ENCODE data around the gene REXO1. TPM values are rescaled to one million over a fixed set of nuclear protein-coding genes. Genes with fewer than 3 reads are reported as not detected.

The REXO1 gene
- total and polyA plus RNA-seq, 5 experiments from 2014 or later, result 2.7 to 86.2 (median 6.8) TPM

DNA sequence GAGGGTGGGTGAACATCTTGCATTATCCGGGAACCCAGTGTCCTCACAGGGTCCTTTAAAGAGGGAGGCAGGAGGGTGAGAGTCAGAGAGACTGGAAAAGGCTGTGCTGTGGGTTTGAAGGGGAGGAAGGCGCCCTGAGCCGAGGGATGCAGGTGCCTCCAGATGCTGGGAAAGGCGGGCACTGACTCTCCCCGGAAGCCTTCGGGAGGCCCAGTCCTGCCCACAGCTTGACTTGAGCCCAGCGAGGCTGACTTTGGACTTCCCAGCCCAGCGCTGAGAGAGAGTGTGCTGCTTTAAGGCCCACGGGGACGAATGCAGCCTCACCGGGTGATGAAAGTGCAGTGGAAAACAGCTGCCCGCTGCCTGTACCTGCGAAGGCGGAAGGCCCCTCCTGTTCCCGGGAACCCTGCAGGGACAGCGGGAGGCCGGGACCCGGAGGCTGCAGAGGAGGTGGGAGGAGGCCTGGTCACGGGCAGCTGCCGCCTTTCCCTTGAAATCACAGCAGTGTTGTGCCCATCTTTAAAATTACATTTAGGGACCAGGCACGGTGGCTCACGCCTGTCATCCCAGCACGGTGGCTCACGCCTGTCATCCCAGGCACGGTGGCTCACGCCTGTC, 16.1 kb downstream of the REXO1 start:
- H3K36me3 Mint-ChIP-seq, result peaks cover 0 to 33% (median 0%) of the 10 kb centered on the region in 3 donors
- POLR2A ChIA-PET, result interaction anchor here (0.6 to 1.0 kb wide), 3 partner anchors 15 to 291 kb away, joined by 3 to 4 read pairs (median 4); no protein-coding TSS in a partner anchor
- no peaks in the 10 kb centered on the region for H3K27me3 Mint-ChIP-seq
- DNase-seq (no peak), ATAC-seq (no peak)
- H3K9me3 Mint-ChIP-seq, result no peaks in the 10 kb centered on the region
- H3K27ac Mint-ChIP-seq, result no peak overlapping the region
- no peak overlapping the region for H3K4me3 Mint-ChIP-seq
- peaks cover 8 to 32% (median 11%) of the 10 kb centered on the region in 4 donors for H3K4me1 Mint-ChIP-seq

DNA sequence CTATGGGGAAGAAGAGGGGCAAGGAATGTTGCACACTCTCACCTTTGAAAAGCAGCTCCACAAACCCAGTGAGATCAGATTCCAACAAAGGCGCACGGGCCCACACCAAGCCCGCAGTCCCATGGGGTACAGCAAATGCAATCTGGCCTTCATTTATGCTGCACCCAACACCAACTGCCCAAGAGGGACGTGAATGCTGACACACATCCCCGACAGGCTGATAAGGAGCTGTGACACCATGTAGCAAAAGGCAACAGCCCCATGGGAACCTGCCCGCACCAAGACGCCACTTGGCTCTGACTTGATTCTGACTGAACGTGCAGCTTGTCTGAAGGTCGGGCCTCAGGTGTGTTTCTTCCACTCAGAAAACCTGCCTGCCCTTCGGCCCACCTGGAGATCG, 17.3 kb downstream of the REXO1 start:
- Mint-ChIP-seq H3K4me3 (no peak overlapping the region), H3K9me3 (no peaks in the 10 kb centered on the region), H3K4me1 (peaks cover 7 to 29% (median 9%) of the 10 kb centered on the region in 4 donors), H3K27ac (peak overlapping the region in 1 of 10 donors; percentile 39), H3K27me3 (no peaks in the 10 kb centered on the region), H3K36me3 (peaks cover 0 to 40% (median 0%) of the 10 kb centered on the region in 3 donors)
- POLR2A ChIA-PET, result interaction anchor here (0.6 kb wide), 1 partner anchor 19 kb away, joined by 3 read pairs; no protein-coding TSS in a partner anchor
- no peak for DNase-seq
- ATAC-seq, result no peak

DNA sequence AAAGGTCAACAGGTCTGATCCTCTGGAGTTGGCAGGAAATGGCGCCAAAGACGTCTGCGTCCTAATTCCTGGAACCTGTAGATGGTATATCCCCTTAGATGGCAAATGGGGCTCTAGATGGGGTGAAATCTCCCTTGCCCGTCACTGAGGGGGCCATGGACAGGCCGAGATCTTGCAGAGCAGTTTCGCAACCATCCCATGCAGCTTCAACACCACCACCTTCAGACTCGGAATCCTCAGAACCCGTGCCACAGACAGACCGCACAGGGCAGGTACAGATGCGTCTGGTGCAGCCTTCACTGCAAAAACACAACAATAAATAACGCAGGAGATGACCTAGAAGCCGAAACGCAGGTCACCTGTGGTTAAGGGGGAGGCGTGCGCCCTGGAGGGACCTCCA, 17.7 kb downstream of the REXO1 start:
- Mint-ChIP-seq H3K4me1 (peaks cover 6 to 29% (median 9%) of the 10 kb centered on the region in 4 donors), H3K4me3 (no peak overlapping the region), H3K27me3 (no peaks in the 10 kb centered on the region), H3K9me3 (no peaks in the 10 kb centered on the region), H3K36me3 (peaks cover 0 to 43% (median 0%) of the 10 kb centered on the region in 3 donors), H3K27ac (peak overlapping the region in 1 of 10 donors; percentile 39)
- POLR2A ChIA-PET, result interaction anchor here (0.6 kb wide), 1 partner anchor 20 kb away, joined by 3 read pairs; no protein-coding TSS in a partner anchor
- ATAC-seq (no peak), DNase-seq (no peak)

DNA sequence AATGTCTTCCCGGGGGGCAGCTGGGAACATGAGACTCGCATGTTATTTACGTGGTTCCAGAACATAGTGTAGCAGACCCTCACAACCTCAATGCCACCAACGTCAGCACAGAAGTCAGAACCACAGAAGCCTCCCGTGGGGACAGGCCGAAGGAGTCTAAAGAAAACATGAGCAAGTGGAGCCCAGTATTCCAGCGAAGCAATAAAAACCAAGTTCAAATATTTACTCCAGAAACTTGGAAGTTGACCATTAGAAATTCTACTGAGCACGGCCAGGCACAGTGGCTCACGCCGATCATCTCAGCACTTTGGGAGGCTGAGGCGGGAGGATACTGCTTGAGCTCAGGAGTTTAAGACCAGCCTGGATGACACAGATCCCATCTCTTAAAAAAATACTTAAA, 18.3 kb downstream of the REXO1 start:
- Mint-ChIP-seq H3K4me3 (no peak overlapping the region), H3K27ac (peak overlapping the region in 2 of 10 donors; percentile 9 to 27), H3K36me3 (peaks cover 0 to 47% (median 0%) of the 10 kb centered on the region in 3 donors), H3K4me1 (peaks cover 4 to 27% (median 8%) of the 10 kb centered on the region in 4 donors), H3K9me3 (no peaks in the 10 kb centered on the region), H3K27me3 (no peaks in the 10 kb centered on the region)
- no peak for ATAC-seq
- POLR2A ChIA-PET, result interaction anchor here (0.5 kb wide), 1 partner anchor 154 kb away, joined by 3 read pairs; no protein-coding TSS in a partner anchor
- no peak for DNase-seq

DNA sequence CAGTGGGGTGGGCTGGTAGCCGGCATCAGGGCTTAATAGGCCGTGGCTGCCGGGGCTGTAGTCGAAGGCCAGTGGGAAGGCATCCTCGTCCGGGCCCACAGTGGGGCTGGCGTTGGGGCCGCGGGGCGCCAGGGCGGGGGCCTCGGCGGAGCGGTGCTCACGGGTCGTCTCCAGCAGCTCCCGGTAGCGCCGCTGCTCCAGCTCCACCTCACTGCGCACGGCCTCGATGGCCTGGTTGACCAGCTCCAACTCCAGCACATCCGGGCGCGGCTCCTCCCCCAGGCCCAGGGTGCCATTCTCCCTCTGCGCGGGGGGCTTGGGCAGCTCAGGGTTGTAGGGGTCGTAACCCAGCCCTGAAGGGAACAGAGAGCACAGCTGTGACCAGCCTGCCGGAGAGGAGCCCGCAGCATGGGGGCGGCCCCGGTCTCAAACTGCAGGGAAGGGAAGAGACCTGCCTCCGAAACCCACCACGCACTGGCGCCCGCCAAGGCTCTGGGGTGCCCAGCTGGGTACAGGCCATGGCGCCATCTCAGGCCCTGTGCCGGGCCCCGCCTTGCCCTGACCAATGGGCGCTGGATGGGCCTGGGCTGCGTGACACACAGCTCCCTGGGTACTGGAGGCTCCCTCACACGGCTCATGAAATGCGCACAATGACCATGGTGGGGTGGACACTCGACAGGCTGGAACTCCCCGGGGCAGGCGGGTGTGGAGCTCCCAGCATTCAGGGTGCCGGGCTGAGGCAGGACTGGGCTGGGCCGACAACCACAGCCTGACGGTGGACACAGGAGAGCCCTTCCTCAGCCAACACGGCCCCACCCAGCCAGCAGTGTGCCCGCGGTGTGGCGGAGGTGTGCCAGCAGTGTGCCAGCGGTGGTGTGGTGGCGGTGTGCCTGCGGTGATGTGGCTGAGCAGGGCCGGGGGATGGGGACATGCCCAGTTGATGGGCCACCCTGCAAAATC, 19.7 kb downstream of the REXO1 start:
- H3K27ac Mint-ChIP-seq, result peak overlapping the region in 2 of 10 donors; percentile 28 to 73
- H3K27me3 Mint-ChIP-seq, result no peaks in the 10 kb centered on the region
- H3K4me1 Mint-ChIP-seq, result peaks cover 0 to 20% (median 7%) of the 10 kb centered on the region in 4 donors
- peaks cover 0 to 50% (median 3%) of the 10 kb centered on the region in 3 donors for H3K36me3 Mint-ChIP-seq
- ATAC-seq (no peak), DNase-seq (no peak)
- POLR2A ChIA-PET, result interaction anchor here (0.6 to 0.9 kb wide), 3 partner anchors 14 to 1693 kb away, joined by 3 read pairs; no protein-coding TSS in a partner anchor
- H3K4me3 Mint-ChIP-seq, result no peak overlapping the region
- H3K9me3 Mint-ChIP-seq, result no peaks in the 10 kb centered on the region

DNA sequence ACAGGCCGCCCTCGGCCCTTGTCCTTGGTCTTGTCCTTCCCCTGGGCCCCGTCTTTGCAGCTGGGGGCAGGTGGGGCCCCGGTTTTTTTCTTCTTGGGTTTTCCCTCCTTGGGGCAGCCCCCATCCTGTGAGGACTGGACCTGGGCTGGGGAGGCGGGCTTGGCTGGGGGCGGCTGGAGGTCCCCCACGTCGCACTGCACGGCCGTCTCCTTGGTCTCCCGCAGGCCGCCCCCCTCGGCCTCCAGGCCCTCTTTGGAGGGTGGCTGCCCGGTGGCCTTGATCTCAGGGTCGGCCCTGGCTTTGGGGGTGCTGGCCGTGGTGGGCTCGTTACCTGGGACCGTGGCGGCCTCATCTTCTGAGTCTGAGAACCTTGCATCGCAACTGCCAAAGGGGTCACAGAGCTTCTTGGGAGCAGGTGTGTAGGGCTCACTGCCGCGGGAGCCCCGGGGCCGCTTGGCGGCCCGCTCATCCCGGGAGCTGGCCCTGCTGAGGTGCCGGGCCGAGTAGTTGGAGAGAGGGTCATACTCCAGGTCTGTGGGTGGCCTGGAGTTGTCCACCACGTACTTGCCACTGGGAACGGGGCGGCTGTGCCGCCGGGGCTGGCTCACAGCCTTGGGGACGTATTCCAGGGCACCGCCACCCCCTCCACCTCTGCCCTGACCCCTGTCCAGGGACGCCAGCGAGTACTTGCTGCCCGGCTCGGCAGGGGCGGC, 20.6 kb downstream of the REXO1 start:
- Mint-ChIP-seq H3K9me3 (no peaks in the 10 kb centered on the region), H3K27me3 (no peaks in the 10 kb centered on the region), H3K36me3 (peaks cover 0 to 47% (median 3%) of the 10 kb centered on the region in 3 donors), H3K4me3 (no peak overlapping the region), H3K4me1 (peaks cover 0 to 17% (median 7%) of the 10 kb centered on the region in 4 donors), H3K27ac (no peak overlapping the region)
- no peak for ATAC-seq
- DNase-seq, result no peak
- POLR2A ChIA-PET, result interaction anchor here (2.0 kb wide), 1 partner anchor 11 kb away, joined by 5 read pairs; no protein-coding TSS in a partner anchor

DNA sequence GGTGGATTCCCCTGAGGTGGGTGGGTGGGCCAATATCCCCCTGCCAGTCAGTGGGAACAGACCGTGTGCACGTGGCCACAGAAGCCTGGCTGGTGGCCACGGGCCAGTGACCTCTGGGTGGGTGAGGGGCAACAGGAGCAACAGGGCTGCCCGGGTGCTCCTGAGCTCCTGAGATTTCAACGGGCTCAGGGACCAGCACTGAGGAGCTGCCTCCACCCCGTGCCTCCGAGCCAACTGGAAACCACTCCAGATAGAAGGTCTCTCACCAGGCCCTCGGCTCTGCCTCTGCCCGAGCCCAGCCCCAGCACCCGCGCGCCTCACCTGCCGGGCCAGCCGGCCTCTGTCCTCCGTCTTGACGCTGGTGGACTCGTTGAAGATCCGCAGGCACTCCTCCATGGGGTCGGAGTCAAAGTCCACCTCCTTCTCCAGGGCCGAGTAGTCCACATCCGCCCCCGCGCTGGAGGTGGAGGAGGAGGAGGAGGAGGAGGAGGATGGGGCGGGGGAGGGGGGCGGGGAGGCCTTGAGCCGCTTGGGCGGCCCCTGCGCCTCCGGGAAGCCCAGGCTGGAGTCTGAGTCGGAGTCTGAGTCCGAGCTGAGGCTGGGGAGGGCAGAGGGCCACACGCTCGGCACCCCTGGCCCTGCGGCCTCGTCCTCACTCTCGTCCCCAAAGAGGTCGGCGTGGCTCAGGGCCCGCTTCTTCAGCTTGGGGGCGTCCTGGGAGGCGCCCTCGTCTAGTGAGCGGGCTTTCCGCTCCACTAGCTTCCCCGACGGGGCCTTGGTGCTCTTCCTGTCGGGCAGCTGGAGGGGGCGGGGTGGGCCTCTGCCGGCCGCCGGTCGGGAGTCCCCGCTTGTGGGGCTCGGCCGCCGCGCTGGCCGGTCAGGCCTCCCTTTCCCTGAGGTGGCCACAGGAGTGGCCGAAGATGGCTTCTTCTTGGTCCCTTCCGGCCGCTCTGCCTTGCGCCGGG, 21.4 kb downstream of the REXO1 start:
- H3K27me3 Mint-ChIP-seq, result no peaks in the 10 kb centered on the region
- no peak overlapping the region for H3K4me3 Mint-ChIP-seq
- peaks cover 0 to 17% (median 5%) of the 10 kb centered on the region in 4 donors for H3K4me1 Mint-ChIP-seq
- POLR2A ChIA-PET, result interaction anchor here (0.6 to 2.0 kb wide), 3 partner anchors 12 to 36 kb away, joined by 3 to 8 read pairs (median 5); no protein-coding TSS in a partner anchor
- ATAC-seq, result no peak
- no peaks in the 10 kb centered on the region for H3K9me3 Mint-ChIP-seq
- no peak for DNase-seq
- peaks cover 0 to 48% (median 3%) of the 10 kb centered on the region in 3 donors for H3K36me3 Mint-ChIP-seq
- H3K27ac Mint-ChIP-seq, result peak overlapping the region in 1 of 10 donors; percentile 71

DNA sequence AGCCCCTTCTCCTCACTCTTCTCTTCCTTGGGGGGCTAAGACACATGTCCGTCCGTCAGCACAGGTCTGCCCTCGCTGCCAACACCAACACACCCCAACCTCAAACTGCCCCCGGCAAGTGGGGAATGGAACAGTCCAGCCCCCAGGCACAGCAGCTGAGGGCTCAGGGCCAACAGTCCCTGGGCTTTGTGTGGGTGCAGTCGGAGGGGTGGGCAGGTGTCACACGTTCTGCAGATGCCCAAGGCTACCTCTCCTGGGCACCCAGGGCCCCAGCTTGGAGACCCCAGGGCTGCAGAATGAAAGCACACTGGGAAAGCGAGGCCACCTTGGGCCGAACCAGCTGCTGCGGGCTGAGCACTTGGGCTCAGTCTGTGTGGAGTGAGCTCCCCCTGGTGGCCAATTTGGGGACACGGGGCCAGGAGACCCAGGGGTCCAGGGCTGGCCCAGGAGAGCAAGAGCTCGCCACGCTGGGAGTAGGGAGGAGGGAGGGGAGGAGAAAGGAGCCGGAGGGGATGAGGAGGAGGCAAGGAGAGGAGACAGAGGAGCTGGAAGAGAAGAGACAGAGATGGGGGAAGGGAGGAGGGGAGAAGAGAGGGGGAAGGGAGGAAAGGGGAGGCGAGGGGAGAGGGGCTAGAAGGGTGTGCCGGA, 22.2 kb downstream of the REXO1 start:
- peaks cover 0 to 17% (median 5%) of the 10 kb centered on the region in 4 donors for H3K4me1 Mint-ChIP-seq
- DNase-seq, result peak; percentile 60 to 88 (median 76)
- ATAC-seq, result peak; percentile 87 to 90
- no peak overlapping the region for H3K4me3 Mint-ChIP-seq
- peaks cover 0 to 47% (median 3%) of the 10 kb centered on the region in 3 donors for H3K36me3 Mint-ChIP-seq
- no peaks in the 10 kb centered on the region for H3K9me3 Mint-ChIP-seq
- H3K27ac Mint-ChIP-seq, result peak overlapping the region in 1 of 10 donors; percentile 62
- no peaks in the 10 kb centered on the region for H3K27me3 Mint-ChIP-seq
- POLR2A ChIA-PET, result interaction anchor here (0.6 to 2.0 kb wide), 4 partner anchors 12 to 171 kb away, joined by 3 to 8 read pairs (median 5); no protein-coding TSS in a partner anchor

DNA sequence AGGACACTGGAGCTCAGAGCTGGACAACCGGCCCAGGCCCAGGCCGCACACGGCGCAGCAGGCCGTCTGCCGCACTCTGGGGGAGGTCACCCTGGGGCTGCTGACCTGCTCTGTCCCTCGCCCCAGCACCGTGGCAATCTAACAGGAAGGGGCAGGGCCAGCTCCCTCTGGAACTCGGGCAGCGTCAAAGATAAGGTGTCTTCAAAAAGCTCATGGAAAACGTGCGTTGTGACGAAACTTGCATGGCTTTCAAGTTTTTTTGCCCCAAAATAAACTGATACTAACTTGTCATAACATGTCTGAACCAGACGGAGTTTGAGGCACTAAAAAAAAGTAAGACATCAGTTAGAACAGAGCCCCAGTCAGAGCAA, 24.0 kb downstream of the REXO1 start:
- Mint-ChIP-seq H3K27ac (no peak overlapping the region), H3K9me3 (no peaks in the 10 kb centered on the region), H3K4me1 (peaks cover 0 to 13% (median 4%) of the 10 kb centered on the region in 4 donors), H3K4me3 (no peak overlapping the region), H3K27me3 (no peaks in the 10 kb centered on the region), H3K36me3 (peaks cover 0 to 49% (median 5%) of the 10 kb centered on the region in 3 donors)
- POLR2A ChIA-PET, result interaction anchor here (0.6 kb wide), 1 partner anchor 118 kb away, joined by 8 read pairs; no protein-coding TSS in a partner anchor
- no peak for ATAC-seq
- no peak for DNase-seq

DNA sequence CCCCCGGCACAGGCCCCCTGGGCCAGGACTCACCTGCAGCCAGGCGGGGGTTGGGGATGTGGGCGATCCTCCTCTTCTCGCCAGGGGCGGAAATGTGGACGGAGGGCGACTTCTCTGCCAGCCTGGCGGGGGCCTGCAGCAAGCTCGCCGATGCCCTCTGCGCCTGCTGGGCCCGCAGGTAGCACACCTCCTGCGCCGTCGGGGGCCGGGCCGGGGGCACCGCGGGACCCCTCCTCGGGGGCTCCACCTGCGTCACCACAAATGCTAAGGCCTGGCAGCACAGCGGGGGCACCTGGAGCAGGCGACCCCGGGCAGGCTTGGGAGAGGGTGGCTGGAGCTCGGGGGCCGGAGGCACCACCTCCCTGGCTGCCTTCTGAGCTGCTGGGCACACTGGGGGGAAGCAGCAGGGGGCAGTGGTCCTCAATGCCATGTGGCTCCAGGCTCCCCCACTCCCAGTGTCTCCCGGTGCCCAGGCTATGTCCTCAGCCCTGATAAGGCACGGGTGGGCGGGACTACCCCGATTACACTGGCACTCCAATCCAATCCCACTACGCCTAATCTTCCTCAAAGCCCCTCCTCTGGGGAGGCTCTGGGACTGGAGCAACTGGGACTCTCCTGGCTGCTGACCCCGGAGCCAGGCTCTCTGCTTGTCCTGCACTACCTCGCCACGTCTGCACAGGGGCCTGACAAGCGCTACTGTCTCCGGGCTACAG, 24.6 kb downstream of the REXO1 start:
- Mint-ChIP-seq H3K4me1 (peaks cover 0 to 11% (median 4%) of the 10 kb centered on the region in 4 donors), H3K9me3 (no peaks in the 10 kb centered on the region), H3K27me3 (no peaks in the 10 kb centered on the region), H3K4me3 (no peak overlapping the region), H3K27ac (no peak overlapping the region), H3K36me3 (peaks cover 0 to 45% (median 5%) of the 10 kb centered on the region in 3 donors)
- POLR2A ChIA-PET, result no interaction called here
- DNase-seq (no peak), ATAC-seq (no peak)

All from naive thymus-derived CD8-positive, alpha-beta T cell (primary cell).